GM13976 (cell line): ENCODE results near the gene AKAP13.
A peak's percentile ranks its signal among the peaks of the same experiment; 100 is the strongest.

ENCODE experiments used
- DNase-seq: peaks from one replicate; pipeline ENCODE4 v3.0.0; 2012; ENCODE audit warnings: low spot score
- CTCF ChIP-seq: IDR thresholded peaks from 2 replicates; pipeline ENCODE4 v1.5.1; 2012; ENCODE audit warnings: borderline replicate concordance, mild to moderate bottlenecking; ENCODE audit not compliant: insufficient read depth; ENCODE audit errors: extremely low read depth, missing control alignments, control extremely low read depth
- in situ Hi-C: fragments of 300-500 bp; cut with MboI; formaldehyde crosslinking; loops from one replicate; pipeline ENCODE4 v1.12.0; 2022; ENCODE audit warnings: low sequenced_read_pairs, mixed read lengths, inconsistent platforms; ENCODE audit not compliant: unreplicated experiment

Gene AKAP13

GRCh38 chr15:85788771-85789495 is 408.5 kb downstream of the AKAP13 start:
- in situ Hi-C loops: loop anchor here (10.0 kb wide), 1 partner anchor 64 kb away; no protein-coding TSS in a partner anchor
- TF ChIP-seq CTCF: no peak
- DNase-seq: no peak

GRCh38 chr15:85789496-85789875 is 409.1 kb downstream of the AKAP13 start:
- in situ Hi-C loops: loop anchor here (10.0 kb wide), 1 partner anchor 65 kb away; no protein-coding TSS in a partner anchor
- no peak for TF ChIP-seq CTCF
- DNase-seq: no peak

GRCh38 chr15:85792102-85792731 is 411.8 kb downstream of the AKAP13 start:
- in situ Hi-C loops: no loop called here
- TF ChIP-seq CTCF: no peak
- no peak for DNase-seq

GRCh38 chr15:85792912-85793590 is 412.6 kb downstream of the AKAP13 start:
- TF ChIP-seq CTCF: no peak
- no peak for DNase-seq
- in situ Hi-C loops: no loop called here

- DNase-seq: peak; percentile 64
- in situ Hi-C loops: no loop called here
- TF ChIP-seq CTCF: no peak
Observed at GRCh38 chr15:85793641-85794597, 413.5 kb downstream of the AKAP13 start.
